ENCODE results near the gene SLC5A10.

- TF ChIP-seq USF2 (IDR thresholded peaks at IDR 0.05; ENCODE audit: borderline replicate concordance, low read depth, low read length) (no peak), RXRA (IDR thresholded peaks at IDR 0.05; ENCODE audit: borderline replicate concordance, low read depth) (no peak), PBX3 (IDR thresholded peaks at IDR 0.05) (no peak), CTCF (IDR thresholded peaks at IDR 0.05) (no peak), NRF1 (IDR thresholded peaks at IDR 0.05; ENCODE audit: low read depth, low read length) (no peak), REST (IDR thresholded peaks at IDR 0.05; ENCODE audit: low read depth, low read length) (no peak)
Measured at GRCh38 chr17:19022747-19023146, 70.8 kb downstream of the SLC5A10 start.
